Caco-2 (cell line): Measurements from ENCODE around the gene MPL. TPM values are rescaled to one million over a fixed set of nuclear protein-coding genes. Genes with fewer than 3 reads are reported as not detected.
A peak's percentile ranks its signal among the peaks of the same experiment; 100 is the strongest.

ENCODE experiments used
- BruUV-seq: library from RNA; stranded (reverse); fragments of 400-500 nt; replicated peaks from 2 replicates; lab custom pipeline; 2021; lab: Mats Ljungman, UMichigan
- CTCF ChIA-PET: fragments of 300-600 bp; sonication (Branson Sonifier 250); formaldehyde crosslinking; loops from one replicate; lab custom pipeline; 2022; ENCODE audit warnings: antibody characterized with exemption; lab: Charles Lee
- POLR2A ChIA-PET: fragments of 300-600 bp; sonication (Branson Sonifier 250); formaldehyde crosslinking; loops from one replicate; lab custom pipeline; 2022; ENCODE audit warnings: antibody characterized with exemption; lab: Charles Lee
- DNase-seq, 2 experiments: peaks; one replicate each; pipeline versions ENCODE4 v3.0.0 to v3.0.0-alpha.2; 2020 to 2022
- H3K27me3 ChIP-seq: replicated peaks from 2 replicates; pipeline ENCODE4 v1.6.0; 2011; ENCODE audit warnings: low read length; ENCODE audit not compliant: control insufficient read depth, insufficient read depth
- H3K36me3 ChIP-seq: 2 replicates; pipeline ENCODE4 v1.5.1; 2011; ENCODE audit warnings: low read length; ENCODE audit not compliant: control insufficient read depth, insufficient read depth
- H3K4me1 ChIP-seq: fragments of 250-450 bp; sonication (Bioruptor Pico); 2 replicates; pipeline ENCODE4 v1.5.1; 2020; ENCODE audit warnings: mild to moderate bottlenecking
- H3K4me3 ChIP-seq: 2 replicates; pipeline ENCODE4 v1.5.1; 2011; ENCODE audit warnings: low read depth, mild to moderate bottlenecking, control low read depth, low read length
- H3K9me3 ChIP-seq: fragments of 250-450 bp; sonication (Bioruptor Pico); 2 replicates; pipeline ENCODE4 v1.5.1; 2020; ENCODE audit warnings: mild to moderate bottlenecking, moderate library complexity
- H3K27ac Mint-ChIP-seq: one replicate; pipeline ENCODE4 v1.8.0; 2022; ENCODE audit warnings: mixed read lengths; ENCODE audit not compliant: unreplicated experiment
- H3K27me3 Mint-ChIP-seq: one replicate; pipeline ENCODE4 v1.8.0; 2022; ENCODE audit warnings: mixed read lengths; ENCODE audit not compliant: insufficient read depth, unreplicated experiment
- H3K36me3 Mint-ChIP-seq: one replicate; pipeline ENCODE4 v1.8.0; 2022; ENCODE audit warnings: mild to moderate bottlenecking, mixed read lengths; ENCODE audit not compliant: insufficient read depth, unreplicated experiment
- H3K4me1 Mint-ChIP-seq: one replicate; pipeline ENCODE4 v1.8.0; 2022; ENCODE audit warnings: low read depth, mixed read lengths; ENCODE audit not compliant: unreplicated experiment
- H3K4me3 Mint-ChIP-seq: one replicate; pipeline ENCODE4 v1.8.0; 2022; ENCODE audit warnings: mild to moderate bottlenecking, moderate library complexity, mixed read lengths; ENCODE audit not compliant: unreplicated experiment
- H3K9me3 Mint-ChIP-seq: one replicate; pipeline ENCODE4 v1.8.0; 2022; ENCODE audit warnings: mixed read lengths; ENCODE audit not compliant: unreplicated experiment
- CTCF ChIP-seq, 2 experiments: fragments of 200-600 bp in 1 of 2; IDR thresholded peaks; 1 replicate in 1 of 2; 2 replicates in 1 of 2; pipeline versions ENCODE4 v1.5.1 to v1.8.0; 2011 to 2022; ENCODE audit warnings: antibody characterized with exemption in 1 of 2, control low read depth in 1 of 2, inconsistent platforms in 1 of 2, low read depth in 1 of 2, low read length in 1 of 2, mild to moderate bottlenecking in 1 of 2, moderate library complexity in 1 of 2; ENCODE audit not compliant: insufficient read depth in 1 of 2, severe bottlenecking in 1 of 2, unreplicated experiment in 1 of 2
- intact Hi-C: fragments of 100-400 bp; cut with micrococcal nuclease; formaldehyde crosslinking; loops from one replicate; pipeline ENCODE4 v1.10.0; 2022; ENCODE audit not compliant: unreplicated experiment
- total RNA-seq: library from RNA; stranded (reverse); gene quantifications from 2 replicates; pipeline ENCODE4 v1.2.3, GENCODE V29; 2022

Gene MPL
- total RNA-seq, 1 experiment from 2014 or later = not detected

- CTCF ChIA-PET = no interaction called here
- H3K36me3 ChIP-seq = no peaks in the 10 kb centered on the region
- POLR2A ChIA-PET = no interaction called here
- intact Hi-C loops = no loop called here
- no peaks in the 10 kb centered on the region for H3K27me3 Mint-ChIP-seq
- peaks cover 15% of the 10 kb centered on the region for H3K4me1 Mint-ChIP-seq
- no peaks in the 10 kb centered on the region for H3K9me3 ChIP-seq
- H3K4me3 ChIP-seq = no peak overlapping the region
- no peak for TF ChIP-seq CTCF (IDR thresholded peaks at IDR 0.05; ENCODE audit: insufficient read depth in 1 of 2, low read depth in 1 of 2, low read length in 1 of 2, severe bottlenecking in 1 of 2, unreplicated experiment in 1 of 2)
- H3K4me3 Mint-ChIP-seq = no peak overlapping the region
- H3K36me3 Mint-ChIP-seq = peaks cover 45% of the 10 kb centered on the region
- no peaks in the 10 kb centered on the region for H3K27me3 ChIP-seq
- no peak overlapping the region for H3K27ac Mint-ChIP-seq
- BruUV-seq = no TSS peak
- no peaks in the 10 kb centered on the region for H3K9me3 Mint-ChIP-seq
- H3K4me1 ChIP-seq = no peaks in the 10 kb centered on the region
- no peak for DNase-seq
Observed at GRCh38 chr1:43386676-43387075, 49.1 kb downstream of the MPL start.

GRCh38 chr1:43387976-43388599 is 50.5 kb downstream of the MPL start:
- no peaks in the 10 kb centered on the region for H3K27me3 ChIP-seq
- peak overlapping the region; percentile 95 for H3K27ac Mint-ChIP-seq
- POLR2A ChIA-PET = interaction anchor here (1.3 kb wide), 1 partner anchor 20 kb away, joined by 10 read pairs; the partner anchor contains the start of gene ELOVL1

GRCh38 chr1:43388613-43389012 is 51.0 kb downstream of the MPL start:
- H3K27me3 Mint-ChIP-seq = no peaks in the 10 kb centered on the region
- peak overlapping the region; percentile 88 for H3K4me3 Mint-ChIP-seq
- H3K27ac Mint-ChIP-seq = peak overlapping the region; percentile 95
- no peaks in the 10 kb centered on the region for H3K9me3 Mint-ChIP-seq
- CTCF ChIA-PET = interaction anchor here (0.9 kb wide), 1 partner anchor 30 kb away, joined by 3 read pairs; the partner anchor contains the start of gene CDC20
- BruUV-seq = no TSS peak
- Histone ChIP-seq H3K36me3 (no peaks in the 10 kb centered on the region), H3K27me3 (no peaks in the 10 kb centered on the region), H3K9me3 (no peaks in the 10 kb centered on the region), H3K4me1 (no peaks in the 10 kb centered on the region), H3K4me3 (peak overlapping the region; percentile 59)
- TF ChIP-seq CTCF (IDR thresholded peaks at IDR 0.05; ENCODE audit: insufficient read depth in 1 of 2, low read depth in 1 of 2, low read length in 1 of 2, severe bottlenecking in 1 of 2, unreplicated experiment in 1 of 2) = no peak
- POLR2A ChIA-PET = interaction anchor here (1.3 to 1.8 kb wide), 2 partner anchors 21 to 30 kb away, joined by 10 to 15 read pairs; partner anchors contain the start of genes CDC20 and ELOVL1
- peaks cover 34% of the 10 kb centered on the region for H3K36me3 Mint-ChIP-seq
- peaks cover 15% of the 10 kb centered on the region for H3K4me1 Mint-ChIP-seq
- intact Hi-C loops = loop anchor here (1.0 kb wide), 1 partner anchor 20 kb away; the partner anchor contains the start of gene ELOVL1
- no peak for DNase-seq

More at GRCh38 chr1:43387976-43388599, 50.5 kb downstream of the MPL start:
- Histone ChIP-seq H3K4me3 (no peak overlapping the region), H3K4me1 (no peaks in the 10 kb centered on the region), H3K9me3 (no peaks in the 10 kb centered on the region), H3K36me3 (no peaks in the 10 kb centered on the region)
- Mint-ChIP-seq H3K4me1 (peaks cover 15% of the 10 kb centered on the region), H3K9me3 (no peaks in the 10 kb centered on the region), H3K27me3 (no peaks in the 10 kb centered on the region), H3K36me3 (peaks cover 39% of the 10 kb centered on the region), H3K4me3 (peak overlapping the region; percentile 88)
- TF ChIP-seq CTCF (IDR thresholded peaks at IDR 0.05; ENCODE audit: insufficient read depth in 1 of 2, low read depth in 1 of 2, low read length in 1 of 2, severe bottlenecking in 1 of 2, unreplicated experiment in 1 of 2) = no peak
- no TSS peak for BruUV-seq
- CTCF ChIA-PET = no interaction called here
- no peak for DNase-seq
- intact Hi-C loops = no loop called here
